GM21576 (cell line): ENCODE measurements around the gene OR7A10.

Source experiments
- ATAC-seq: cut with Tn5 transposase; IDR thresholded peaks from one replicate; pipeline ENCODE4 v1.9.1; 2021; ENCODE audit warnings: mild to moderate bottlenecking, moderate library complexity; ENCODE audit not compliant: unreplicated experiment

The OR7A10 gene

DNA sequence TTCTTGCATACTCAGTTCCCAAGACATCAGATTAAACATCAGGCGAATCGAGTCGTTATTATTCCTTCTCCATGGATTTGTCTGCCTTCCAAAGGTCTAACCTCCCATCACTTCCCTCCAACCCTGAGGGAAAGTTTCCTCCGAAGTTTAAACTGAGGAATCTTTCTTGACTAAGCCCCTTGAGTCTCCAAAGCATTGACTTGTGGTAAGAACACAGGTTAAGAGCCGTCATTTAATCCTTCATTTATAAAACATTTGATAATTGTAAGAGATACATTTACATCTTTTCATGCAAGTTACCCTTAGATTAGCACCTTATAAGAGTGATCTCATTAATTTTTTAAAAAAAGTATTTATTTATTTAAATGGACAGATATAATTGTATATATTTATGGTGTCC is at the start of gene OR7A10:
Gene OR7A10, minus strand, starts transcription at position 101 of the 400 bp plus-strand sequence. CDS start 7,045 bp downstream, outside the sequence.
- ATAC-seq: no peak

- ATAC-seq: no peak
Observed at GRCh38 chr19:14890643-14891379, 42.1 kb upstream of the OR7A10 start.

GRCh38 chr19:14889994-14890642 is 41.4 kb upstream of the OR7A10 start:
- no peak for ATAC-seq

GRCh38 chr19:14886032-14886431 is 37.3 kb upstream of the OR7A10 start, which contains the start of gene OR7A17:
Gene OR7A17 (minus strand): TSS chr19:14886132. CDS start chr19:14881355, 4,777 bp downstream.
- ATAC-seq: no peak

DNA sequence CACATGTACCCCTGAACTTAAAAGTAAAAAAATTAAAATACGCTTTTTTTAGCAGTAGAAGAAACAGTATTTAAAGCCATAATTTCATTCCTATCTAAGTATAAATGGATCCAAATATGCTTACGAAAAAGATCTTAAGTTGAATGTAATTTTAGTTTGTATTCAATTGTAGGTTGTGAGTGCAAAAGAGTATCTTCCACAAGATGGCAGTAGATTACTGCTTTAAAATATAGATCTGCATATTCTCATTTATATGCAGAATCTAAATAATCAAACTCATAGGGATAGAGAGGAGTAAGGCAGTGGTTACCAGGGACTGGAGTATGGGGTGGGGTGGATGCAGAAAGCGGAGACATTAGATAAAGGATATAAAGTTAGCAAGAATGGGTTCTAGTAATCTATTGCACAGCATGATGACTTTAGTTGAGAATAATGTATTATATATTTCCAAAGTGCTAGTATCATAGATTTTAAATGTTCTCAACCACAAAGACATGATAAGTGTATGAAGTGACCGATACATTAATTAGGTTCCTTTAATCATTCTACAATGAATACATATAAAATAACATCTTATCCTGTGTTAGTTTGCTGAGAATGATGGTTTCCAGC is 23.0 kb upstream of the OR7A10 start:
- ATAC-seq: no peak

DNA sequence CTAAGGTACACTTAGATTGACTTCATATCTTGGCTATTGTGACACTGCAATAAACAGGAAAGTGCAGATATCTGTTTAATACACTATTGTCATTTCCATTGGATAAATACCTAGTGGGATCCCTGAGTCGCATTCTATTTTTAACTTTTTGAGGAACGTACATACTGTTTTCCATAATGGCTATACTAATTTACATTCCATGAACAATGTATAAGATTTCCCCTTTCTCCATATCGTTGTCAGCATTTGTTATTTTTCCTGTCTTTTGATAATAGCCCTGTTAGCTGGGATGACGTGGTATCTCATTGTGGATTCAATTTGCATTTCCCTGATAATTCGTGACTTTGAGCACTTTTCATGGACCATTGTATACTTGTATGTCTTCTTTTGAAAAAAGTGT is 19.8 kb upstream of the OR7A10 start:
- no peak for ATAC-seq

DNA sequence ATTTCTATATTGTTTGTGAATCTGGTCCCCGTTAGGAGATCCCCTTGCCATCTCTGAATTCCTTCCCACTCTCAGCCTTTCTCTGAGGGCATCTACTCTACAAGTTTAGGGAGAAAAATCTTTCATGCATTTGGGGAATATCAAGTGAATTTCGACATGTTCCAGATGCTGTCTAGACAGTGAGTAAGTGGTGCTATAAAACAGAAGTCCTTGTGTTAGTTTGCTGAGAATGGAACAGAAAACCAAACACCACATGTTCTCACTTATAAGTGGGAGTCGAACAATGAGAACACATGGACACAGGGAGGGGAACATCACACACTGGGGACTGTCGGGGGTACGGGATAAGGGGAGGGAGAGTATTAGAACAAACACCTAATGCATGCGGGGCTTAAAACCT is 5.1 kb downstream of the OR7A10 start:
- no peak for ATAC-seq

- ATAC-seq: no peak
Observed at GRCh38 chr19:14843169-14843568, 5.6 kb downstream of the OR7A10 start.

GRCh38 chr19:14840206-14840605 is 8.5 kb downstream of the OR7A10 start:
- ATAC-seq: no peak

GRCh38 chr19:14837391-14837790 is 11.3 kb downstream of the OR7A10 start:
- ATAC-seq: no peak

DNA sequence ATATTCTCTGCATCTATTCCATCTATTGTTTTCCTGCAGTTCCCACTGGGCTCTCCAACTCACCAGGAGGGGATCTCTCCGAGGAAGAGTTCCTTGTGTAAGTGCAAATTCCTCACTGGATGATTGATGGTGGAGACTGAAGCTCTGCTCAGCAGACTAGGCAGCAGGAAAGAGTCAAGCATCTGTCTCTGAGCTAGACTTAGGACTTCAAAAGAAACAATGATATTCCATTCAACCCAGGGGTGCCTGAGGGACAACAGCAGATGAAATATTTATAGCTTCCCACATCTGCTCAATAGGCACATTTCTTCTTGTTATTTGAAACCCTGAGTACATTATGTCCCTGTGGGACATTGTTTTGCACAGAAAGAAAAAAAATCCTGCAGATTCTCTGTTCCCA is 13.7 kb downstream of the OR7A10 start, which contains the start of the genes OR7A5 and OR7C1:
Gene OR7A5, minus strand, starts transcription at position 175 of the 400 bp plus-strand sequence. CDS start 6,944 bp downstream, outside the sequence.
Gene OR7C1, minus strand, starts transcription at position 175 of the 400 bp plus-strand sequence. CDS start 35,049 bp downstream, outside the sequence.
- no peak for ATAC-seq

- ATAC-seq: no peak
Observed at GRCh38 chr19:14830702-14831101, 18.0 kb downstream of the OR7A10 start.

- ATAC-seq: no peak
Observed at GRCh38 chr19:14826006-14826405, 22.7 kb downstream of the OR7A10 start.

- ATAC-seq: no peak
Observed at GRCh38 chr19:14821937-14822336, 26.8 kb downstream of the OR7A10 start.

GRCh38 chr19:14818588-14818987 is 30.1 kb downstream of the OR7A10 start:
- ATAC-seq: no peak

GRCh38 chr19:14817052-14817451 is 31.7 kb downstream of the OR7A10 start:
- ATAC-seq: no peak

- ATAC-seq: no peak
Observed at GRCh38 chr19:14814982-14815652, 33.6 kb downstream of the OR7A10 start.

GRCh38 chr19:14809272-14810057 is 39.3 kb downstream of the OR7A10 start:
- ATAC-seq: no peak

GRCh38 chr19:14804765-14805164 is 44.0 kb downstream of the OR7A10 start:
- no peak for ATAC-seq

DNA sequence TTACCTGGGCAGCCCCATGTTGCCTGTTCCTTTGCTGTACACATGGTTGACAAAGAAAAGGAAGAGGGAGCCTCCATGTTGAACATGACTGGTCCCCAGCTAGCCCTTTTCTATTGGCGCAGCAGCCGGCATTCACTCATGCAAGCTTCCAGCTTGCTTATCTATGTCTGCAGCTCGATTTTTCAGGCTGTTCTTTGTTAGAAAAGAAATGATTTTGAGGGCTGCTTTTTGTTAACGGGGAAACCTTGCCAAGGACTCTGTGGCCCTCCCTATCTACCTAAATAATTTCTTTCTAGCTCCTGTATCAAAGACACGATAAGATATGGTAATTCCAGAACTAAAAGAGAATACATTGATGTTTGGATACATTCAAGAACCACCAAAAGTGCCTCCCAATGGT is 50.0 kb downstream of the OR7A10 start:
- no peak for ATAC-seq
